ENCODE results near the gene KIRREL3.

The KIRREL3 gene

DNA sequence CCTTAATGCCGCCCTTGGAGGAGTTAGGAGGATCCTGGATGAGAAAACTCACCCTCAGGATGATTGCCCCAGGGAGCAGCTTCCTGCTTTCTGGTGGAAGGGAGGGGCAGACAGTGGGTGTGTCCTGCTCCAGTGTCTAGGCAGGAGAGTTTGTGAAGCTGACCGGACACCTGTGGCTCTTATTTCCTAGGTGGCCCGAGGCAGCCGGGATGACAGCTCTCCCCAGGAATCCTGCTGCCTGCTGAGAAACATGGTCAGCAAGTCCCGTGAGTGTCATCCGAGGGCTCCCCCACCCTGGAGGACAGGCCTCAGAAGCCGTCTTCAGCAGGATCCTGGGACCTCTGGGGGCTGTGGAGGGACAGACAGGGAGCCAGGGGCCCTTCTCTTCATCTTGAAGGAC lies 594.7 kb downstream of the KIRREL3 start:
- TF ChIP-seq, protein P1, sequence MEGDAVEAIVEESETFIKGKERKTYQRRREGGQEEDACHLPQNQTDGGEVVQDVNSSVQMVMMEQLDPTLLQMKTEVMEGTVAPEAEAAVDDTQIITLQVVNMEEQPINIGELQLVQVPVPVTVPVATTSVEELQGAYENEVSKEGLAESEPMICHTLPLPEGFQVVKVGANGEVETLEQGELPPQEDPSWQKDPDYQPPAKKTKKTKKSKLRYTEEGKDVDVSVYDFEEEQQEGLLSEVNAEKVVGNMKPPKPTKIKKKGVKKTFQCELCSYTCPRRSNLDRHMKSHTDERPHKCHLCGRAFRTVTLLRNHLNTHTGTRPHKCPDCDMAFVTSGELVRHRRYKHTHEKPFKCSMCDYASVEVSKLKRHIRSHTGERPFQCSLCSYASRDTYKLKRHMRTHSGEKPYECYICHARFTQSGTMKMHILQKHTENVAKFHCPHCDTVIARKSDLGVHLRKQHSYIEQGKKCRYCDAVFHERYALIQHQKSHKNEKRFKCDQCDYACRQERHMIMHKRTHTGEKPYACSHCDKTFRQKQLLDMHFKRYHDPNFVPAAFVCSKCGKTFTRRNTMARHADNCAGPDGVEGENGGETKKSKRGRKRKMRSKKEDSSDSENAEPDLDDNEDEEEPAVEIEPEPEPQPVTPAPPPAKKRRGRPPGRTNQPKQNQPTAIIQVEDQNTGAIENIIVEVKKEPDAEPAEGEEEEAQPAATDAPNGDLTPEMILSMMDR (conservative IDR thresholded peaks at IDR 0.05; ENCODE audit: low read depth, low read length), result no peak
- Histone ChIP-seq H3K36me3 (ENCODE audit: insufficient read depth) (no peaks in the 10 kb centered on the region), H3K4me2 (no peak overlapping the region), H3K4me1 (ENCODE audit: low read depth, poor library complexity, severe bottlenecking) (no peaks in the 10 kb centered on the region), H3K79me2 (ENCODE audit: insufficient read depth, low read depth) (no peaks in the 10 kb centered on the region), H3K9ac (no peak overlapping the region), H3K27ac (no peak overlapping the region), H4K20me1 (ENCODE audit: insufficient read depth) (no peaks in the 10 kb centered on the region), H3K4me3 (IDR thresholded peaks at IDR 0.05; ENCODE audit: insufficient read depth, low read depth, low read length) (no peak overlapping the region), H3K27me3 (ENCODE audit: insufficient read depth, low read depth) (no peaks in the 10 kb centered on the region), H2AFZ (ENCODE audit: low read depth) (no peak overlapping the region)

DNA sequence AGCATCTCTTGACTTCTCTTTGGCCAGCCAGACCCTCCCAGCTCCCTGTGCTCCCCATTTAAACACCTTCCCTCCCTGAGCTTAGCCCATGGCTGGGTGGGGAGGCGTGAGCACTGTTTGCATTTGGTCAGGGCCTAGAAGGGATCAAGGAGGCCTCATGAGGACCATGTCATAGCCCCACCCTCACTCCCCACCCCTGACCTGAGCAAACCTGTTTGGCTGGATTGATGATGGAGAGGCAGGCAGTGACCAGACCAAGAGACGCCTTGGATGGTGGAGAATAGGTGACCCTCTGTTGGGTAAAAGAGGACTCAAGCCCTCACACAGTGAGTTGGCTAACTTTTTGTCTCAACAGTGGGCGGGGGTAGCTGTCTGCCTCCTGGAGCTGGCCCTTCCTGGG lies 595.2 kb downstream of the KIRREL3 start:
- no peaks in the 10 kb centered on the region for H3K36me3 ChIP-seq (ENCODE audit: insufficient read depth)
- H3K9ac ChIP-seq, result no peak overlapping the region
- no peaks in the 10 kb centered on the region for H3K79me2 ChIP-seq (ENCODE audit: insufficient read depth, low read depth)
- no peak overlapping the region for H2AFZ ChIP-seq (ENCODE audit: low read depth)
- H3K4me2 ChIP-seq, result no peak overlapping the region
- no peak overlapping the region for H3K4me3 ChIP-seq (IDR thresholded peaks at IDR 0.05; ENCODE audit: insufficient read depth, low read depth, low read length)
- no peaks in the 10 kb centered on the region for H3K4me1 ChIP-seq (ENCODE audit: low read depth, poor library complexity, severe bottlenecking)
- H3K27me3 ChIP-seq (ENCODE audit: insufficient read depth, low read depth), result no peaks in the 10 kb centered on the region
- no peaks in the 10 kb centered on the region for H4K20me1 ChIP-seq (ENCODE audit: insufficient read depth)
- TF ChIP-seq, protein P1 (conservative IDR thresholded peaks at IDR 0.05; ENCODE audit: low read depth, low read length), result no peak
- H3K27ac ChIP-seq, result no peak overlapping the region

DNA sequence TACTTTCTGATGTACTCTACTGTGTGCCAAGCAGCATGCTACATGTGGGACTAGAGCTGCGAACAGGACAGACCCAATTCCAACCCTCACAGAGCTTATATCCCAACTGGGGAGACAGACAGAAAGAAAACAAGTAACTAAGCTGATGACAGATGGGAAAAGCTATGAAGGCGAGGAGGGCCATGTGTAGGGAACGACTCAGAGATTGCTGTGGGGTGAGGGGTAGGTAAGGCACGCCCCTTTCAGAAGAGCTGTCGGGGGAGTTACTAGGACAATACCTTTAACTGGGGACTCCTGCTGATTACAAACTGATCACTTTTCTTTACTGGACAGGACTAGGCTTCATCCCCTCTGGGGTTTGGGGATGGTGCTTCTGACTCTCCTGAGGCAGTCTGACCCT lies 596.2 kb downstream of the KIRREL3 start:
- H3K4me2 ChIP-seq, result no peak overlapping the region
- no peaks in the 10 kb centered on the region for H3K79me2 ChIP-seq (ENCODE audit: insufficient read depth, low read depth)
- H4K20me1 ChIP-seq (ENCODE audit: insufficient read depth), result no peaks in the 10 kb centered on the region
- no peak overlapping the region for H3K9ac ChIP-seq
- H2AFZ ChIP-seq (ENCODE audit: low read depth), result no peak overlapping the region
- H3K4me3 ChIP-seq (IDR thresholded peaks at IDR 0.05; ENCODE audit: insufficient read depth, low read depth, low read length), result no peak overlapping the region
- no peaks in the 10 kb centered on the region for H3K4me1 ChIP-seq (ENCODE audit: low read depth, poor library complexity, severe bottlenecking)
- no peaks in the 10 kb centered on the region for H3K36me3 ChIP-seq (ENCODE audit: insufficient read depth)
- no peaks in the 10 kb centered on the region for H3K27me3 ChIP-seq (ENCODE audit: insufficient read depth, low read depth)
- TF ChIP-seq, protein P1 (conservative IDR thresholded peaks at IDR 0.05; ENCODE audit: low read depth, low read length), result no peak
- H3K27ac ChIP-seq, result no peak overlapping the region

DNA sequence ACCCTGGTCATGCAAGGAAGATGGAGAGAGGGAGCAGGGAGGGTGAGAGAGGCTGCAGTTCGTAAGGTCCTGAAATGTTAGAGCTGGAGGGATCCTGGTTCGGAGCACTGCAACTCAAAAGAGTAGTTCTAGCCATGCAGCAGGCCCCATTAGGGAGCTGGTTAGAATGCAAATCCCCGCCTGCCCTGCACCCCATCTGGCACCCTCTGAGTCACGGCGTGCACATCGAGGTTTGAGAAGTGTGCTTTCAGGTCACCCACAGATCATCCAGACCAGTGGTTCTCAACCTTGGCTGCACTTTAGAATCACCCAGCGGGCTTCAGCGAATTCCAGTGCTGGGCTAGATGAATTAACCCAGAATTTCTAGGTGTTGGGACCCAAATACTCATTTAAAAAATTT lies 596.9 kb downstream of the KIRREL3 start:
- no peaks in the 10 kb centered on the region for H3K79me2 ChIP-seq (ENCODE audit: insufficient read depth, low read depth)
- no peak overlapping the region for H3K4me2 ChIP-seq
- H3K9ac ChIP-seq, result no peak overlapping the region

More for the DNA sequence above, 596.9 kb downstream of the KIRREL3 start:
- Histone ChIP-seq H4K20me1 (ENCODE audit: insufficient read depth) (no peaks in the 10 kb centered on the region), H3K4me3 (IDR thresholded peaks at IDR 0.05; ENCODE audit: insufficient read depth, low read depth, low read length) (no peak overlapping the region), H3K4me1 (ENCODE audit: low read depth, poor library complexity, severe bottlenecking) (no peaks in the 10 kb centered on the region), H2AFZ (ENCODE audit: low read depth) (no peak overlapping the region), H3K27ac (no peak overlapping the region), H3K27me3 (ENCODE audit: insufficient read depth, low read depth) (no peaks in the 10 kb centered on the region), H3K36me3 (ENCODE audit: insufficient read depth) (no peaks in the 10 kb centered on the region)
- TF ChIP-seq, protein P1 (conservative IDR thresholded peaks at IDR 0.05; ENCODE audit: low read depth, low read length), result no peak
